Measurements from ENCODE around the gene PDE4D. TPM values are rescaled to one million over a fixed set of nuclear protein-coding genes. Genes with fewer than 3 reads are reported as not detected.
A peak's percentile ranks its signal among the peaks of the same experiment; 100 is the strongest.
"Not testable (repeated sequence)": the region's sequence is repeated elsewhere in the genome, so short reads cannot be mapped to it uniquely, and the experiment has no call there.

Gene PDE4D
- polyA plus RNA-seq, 3 donors: 20.8 to 22.7 (median 21.8) TPM

- no peak for DNase-seq (ENCODE audit: low read depth in 3 of 3, low spot score in 2 of 3)
Observed at GRCh38 chr5:59800347-59800893, 93.1 kb downstream of the PDE4D start.

GRCh38 chr5:59799668-59800346 lies 93.7 kb downstream of the PDE4D start:
- DNase-seq (ENCODE audit: low read depth in 3 of 3, low spot score in 2 of 3): peak in 1 of 3 donors; percentile 60

- peak in 2 of 3 donors; percentile 38 to 56 for DNase-seq (ENCODE audit: low read depth in 3 of 3, low spot score in 2 of 3)
Observed at GRCh38 chr5:59798862-59799667, 94.5 kb downstream of the PDE4D start.

- DNase-seq (ENCODE audit: low read depth in 3 of 3, low spot score in 2 of 3): no peak
Observed at GRCh38 chr5:59795141-59795540, 98.4 kb downstream of the PDE4D start.

- no peak for DNase-seq (ENCODE audit: low read depth in 3 of 3, low spot score in 2 of 3)
Observed at GRCh38 chr5:59792983-59793585, 100.4 kb downstream of the PDE4D start.

GRCh38 chr5:59791617-59792016 lies 101.9 kb downstream of the PDE4D start:
- no peak for DNase-seq (ENCODE audit: low read depth in 3 of 3, low spot score in 2 of 3)

- no peak for DNase-seq (ENCODE audit: low read depth in 3 of 3, low spot score in 2 of 3)
Observed at GRCh38 chr5:59790776-59791475, 102.6 kb downstream of the PDE4D start.

- no peak for DNase-seq (ENCODE audit: low read depth in 3 of 3, low spot score in 2 of 3)
Observed at GRCh38 chr5:59790376-59790775, 103.2 kb downstream of the PDE4D start.

- no peak for DNase-seq (ENCODE audit: low read depth in 3 of 3, low spot score in 2 of 3)
Observed at GRCh38 chr5:59789894-59790293, 103.6 kb downstream of the PDE4D start.

GRCh38 chr5:59789197-59789596 lies 104.3 kb downstream of the PDE4D start:
- DNase-seq (ENCODE audit: low read depth in 3 of 3, low spot score in 2 of 3): no peak

GRCh38 chr5:59786334-59786805 lies 107.2 kb downstream of the PDE4D start:
- no peak for DNase-seq (ENCODE audit: low read depth in 3 of 3, low spot score in 2 of 3)

GRCh38 chr5:59785676-59786333 lies 107.7 kb downstream of the PDE4D start:
- DNase-seq (ENCODE audit: low read depth in 3 of 3, low spot score in 2 of 3): no peak

GRCh38 chr5:59784708-59785107 lies 108.8 kb downstream of the PDE4D start:
- DNase-seq (ENCODE audit: low read depth in 3 of 3, low spot score in 2 of 3): not testable (repeated sequence)

- DNase-seq (ENCODE audit: low read depth in 3 of 3, low spot score in 2 of 3): no peak
Observed at GRCh38 chr5:59783264-59783663, 110.3 kb downstream of the PDE4D start.

GRCh38 chr5:59782856-59783255 lies 110.7 kb downstream of the PDE4D start:
- no peak for DNase-seq (ENCODE audit: low read depth in 3 of 3, low spot score in 2 of 3)

- DNase-seq (ENCODE audit: low read depth in 3 of 3, low spot score in 2 of 3): no peak
Observed at GRCh38 chr5:59779453-59779852, 114.1 kb downstream of the PDE4D start.

GRCh38 chr5:59777028-59777427 lies 116.5 kb downstream of the PDE4D start:
- no peak for DNase-seq (ENCODE audit: low read depth in 3 of 3, low spot score in 2 of 3)

GRCh38 chr5:59773294-59773693 lies 120.2 kb downstream of the PDE4D start:
- DNase-seq (ENCODE audit: low read depth in 3 of 3, low spot score in 2 of 3): no peak

- no peak for DNase-seq (ENCODE audit: low read depth in 3 of 3, low spot score in 2 of 3)
Observed at GRCh38 chr5:59772757-59773156, 120.8 kb downstream of the PDE4D start.

- no peak for DNase-seq (ENCODE audit: low read depth in 3 of 3, low spot score in 2 of 3)
Observed at GRCh38 chr5:59772206-59772605, 121.3 kb downstream of the PDE4D start.
